Trophoblast cell (in vitro differentiated cells and primary cell): ENCODE data around the gene ZNF598.

Experiments
- DNase-seq, 2 donors: peaks; one replicate each; pipeline ENCODE4 v3.0.0-alpha.2; 2016
- H2AFZ ChIP-seq: 2 replicates; pipeline ENCODE4 v1.6.1; 2013; ENCODE audit warnings: low read length, moderate library complexity, mild to moderate bottlenecking; ENCODE audit not compliant: insufficient read depth, poor library complexity
- H2AK5ac ChIP-seq: 2 replicates; pipeline ENCODE4 v1.6.1; 2013; ENCODE audit warnings: mild to moderate bottlenecking, low read length
- H2BK120ac ChIP-seq: 2 replicates; pipeline ENCODE4 v1.6.1; 2013; ENCODE audit warnings: low read length, mild to moderate bottlenecking, moderate library complexity; ENCODE audit not compliant: insufficient read depth, poor library complexity
- H2BK12ac ChIP-seq: 2 replicates; pipeline ENCODE4 v1.6.1; 2013; ENCODE audit warnings: mild to moderate bottlenecking, low read length, moderate library complexity
- H2BK5ac ChIP-seq: 2 replicates; pipeline ENCODE4 v1.6.1; 2013; ENCODE audit warnings: low read length, low read depth, moderate library complexity, mild to moderate bottlenecking; ENCODE audit not compliant: poor library complexity
- H3K14ac ChIP-seq: 2 replicates; pipeline ENCODE4 v1.6.1; 2013; ENCODE audit warnings: mild to moderate bottlenecking, low read length
- H3K18ac ChIP-seq: 2 replicates; pipeline ENCODE4 v1.6.1; 2013; ENCODE audit warnings: mild to moderate bottlenecking, low read length
- H3K23ac ChIP-seq: 2 replicates; pipeline ENCODE4 v1.6.1; 2013; ENCODE audit warnings: low read length
- H3K27ac ChIP-seq: 2 replicates; pipeline ENCODE4 v1.5.1; 2013; ENCODE audit warnings: low read depth, mild to moderate bottlenecking, inconsistent platforms, low read length, moderate library complexity
- H3K27me3 ChIP-seq: 2 replicates; pipeline ENCODE4 v1.6.1; 2013; ENCODE audit warnings: inconsistent platforms, mild to moderate bottlenecking, low read length, moderate library complexity; ENCODE audit not compliant: insufficient read depth
- H3K36me3 ChIP-seq, 2 experiments: 1 replicate in 1 of 2; 2 replicates in 1 of 2; pipeline ENCODE4 v1.6.1; 2013; ENCODE audit warnings: low read length in 2 of 2, mild to moderate bottlenecking in 2 of 2, moderate library complexity in 1 of 2; ENCODE audit not compliant: insufficient read depth in 2 of 2, control insufficient read depth in 1 of 2
- H3K4ac ChIP-seq: 2 replicates; pipeline ENCODE4 v1.6.1; 2013; ENCODE audit warnings: low read depth, mild to moderate bottlenecking, low read length, moderate library complexity
- H3K4me1 ChIP-seq, 2 experiments: 1 replicate in 1 of 2; 2 replicates in 1 of 2; pipeline ENCODE4 v1.6.1; 2013; ENCODE audit warnings: low read length in 2 of 2, mild to moderate bottlenecking in 2 of 2, moderate library complexity in 1 of 2; ENCODE audit not compliant: insufficient read depth in 2 of 2, control insufficient read depth in 1 of 2
- H3K4me2 ChIP-seq: 2 replicates; pipeline ENCODE4 v1.6.1; 2013; ENCODE audit warnings: inconsistent platforms, mild to moderate bottlenecking, low read length, moderate library complexity
- H3K4me3 ChIP-seq: 2 replicates; pipeline ENCODE4 v1.5.1; 2013; ENCODE audit warnings: mild to moderate bottlenecking, low read depth, low read length, inconsistent platforms
- H3K79me1 ChIP-seq: one replicate; pipeline ENCODE4 v1.6.1; 2013; ENCODE audit warnings: low read length
- H3K79me2 ChIP-seq: 2 replicates; pipeline ENCODE4 v1.6.1; 2013; ENCODE audit warnings: low read length, mild to moderate bottlenecking; ENCODE audit not compliant: control insufficient read depth, insufficient read depth, poor library complexity
- H3K9ac ChIP-seq: 2 replicates; pipeline ENCODE4 v1.6.1; 2013; ENCODE audit warnings: mild to moderate bottlenecking, low read length
- H3K9me3 ChIP-seq: 2 replicates; pipeline ENCODE4 v1.6.1; 2013; ENCODE audit warnings: low read depth, mild to moderate bottlenecking, control low read depth, inconsistent platforms, low read length; ENCODE audit not compliant: insufficient read depth
- H4K12ac ChIP-seq: 2 replicates; pipeline ENCODE4 v1.6.1; 2013; ENCODE audit warnings: low read depth, mild to moderate bottlenecking, low read length, moderate library complexity
- H4K8ac ChIP-seq: 2 replicates; pipeline ENCODE4 v1.6.1; 2013; ENCODE audit warnings: low read depth, mild to moderate bottlenecking, low read length, moderate library complexity
- H4K91ac ChIP-seq: one replicate; pipeline ENCODE4 v1.6.1; 2013; ENCODE audit warnings: low read depth, mild to moderate bottlenecking, low read length, moderate library complexity
- WGBS: extraction: QIAGEN DNeasy Blood & Tissue Kit; methylation state at CpG from one replicate; pipeline ENCODE4 v1.1.7; 2013; ENCODE audit warnings: missing lambda C conversion rate; ENCODE audit not compliant: insufficient read length, insufficient coverage; ENCODE audit errors: extremely low coverage; 5-methylcytosine and 5-hydroxymethylcytosine counted together

ZNF598 gene

GRCh38 chr16:2053211-2053610, 43.6 kb upstream of the ZNF598 start:
- H2AK5ac ChIP-seq = no peak overlapping the region
- no peak overlapping the region for H2BK12ac ChIP-seq
- no peak overlapping the region for H4K12ac ChIP-seq
- H3K4me3 ChIP-seq = no peak overlapping the region
- H3K4me1 ChIP-seq = peaks cover 6% of the 10 kb centered on the region in 2 experiments
- H3K18ac ChIP-seq = no peak overlapping the region
- peaks cover 55 to 62% of the 10 kb centered on the region in 2 experiments for H3K36me3 ChIP-seq
- peaks cover 4% of the 10 kb centered on the region for H3K9me3 ChIP-seq
- H3K14ac ChIP-seq = no peak overlapping the region
- no peak overlapping the region for H3K4me2 ChIP-seq
- H2BK5ac ChIP-seq = no peak overlapping the region
- H3K27me3 ChIP-seq = no peaks in the 10 kb centered on the region
- no peak for DNase-seq
- no peak overlapping the region for H3K23ac ChIP-seq
- no peaks in the 10 kb centered on the region for H3K79me1 ChIP-seq
- H4K91ac ChIP-seq = no peak overlapping the region
- no peaks in the 10 kb centered on the region for H3K79me2 ChIP-seq
- H3K4ac ChIP-seq = no peak overlapping the region
- WGBS = no CpG with 5 or more reads among the region's 21 CpGs
- no peak overlapping the region for H2BK120ac ChIP-seq
- no peak overlapping the region for H2AFZ ChIP-seq
- no peak overlapping the region for H3K27ac ChIP-seq
- no peak overlapping the region for H3K9ac ChIP-seq
- no peak overlapping the region for H4K8ac ChIP-seq

GRCh38 chr16:2048116-2048543, 38.5 kb upstream of the ZNF598 start:
- H3K4ac ChIP-seq = peak overlapping the region; percentile 40
- peaks cover 21 to 24% of the 10 kb centered on the region in 2 experiments for H3K36me3 ChIP-seq
- peak overlapping the region; percentile 88 for H3K9ac ChIP-seq
- no CpG with 5 or more reads among the region's 30 CpGs for WGBS
- H2BK12ac ChIP-seq = no peak overlapping the region
- no peak overlapping the region for H2BK5ac ChIP-seq
- H3K14ac ChIP-seq = peak overlapping the region; percentile 69
- peaks cover 3% of the 10 kb centered on the region for H3K79me1 ChIP-seq
- no peak overlapping the region for H3K23ac ChIP-seq
- peak overlapping the region; percentile 69 for H2AFZ ChIP-seq
- H3K79me2 ChIP-seq = no peaks in the 10 kb centered on the region
- H3K4me3 ChIP-seq = peak overlapping the region; percentile 94
- no peak overlapping the region for H3K27ac ChIP-seq
- H4K12ac ChIP-seq = peak overlapping the region; percentile 87
- no peaks in the 10 kb centered on the region for H3K27me3 ChIP-seq
- H3K4me1 ChIP-seq = peaks cover 11% of the 10 kb centered on the region in 2 experiments
- peak overlapping the region; percentile 98 for H3K4me2 ChIP-seq
- peak overlapping the region; percentile 72 for H4K91ac ChIP-seq
- H2BK120ac ChIP-seq = peak overlapping the region; percentile 14
- no peak overlapping the region for H2AK5ac ChIP-seq
- H3K18ac ChIP-seq = peak overlapping the region; percentile 82
- DNase-seq = no peak
- H3K9me3 ChIP-seq = peaks cover 3% of the 10 kb centered on the region
- H4K8ac ChIP-seq = peak overlapping the region; percentile 90

- Histone ChIP-seq H3K23ac (no peak within 1 kb of the TSS), H2AK5ac (no peak within 1 kb of the TSS), H3K4me1 (peaks cover 11% of the 10 kb centered on the region in 2 experiments), H3K27ac (no peak within 1 kb of the TSS), H3K4me3 (peak within 1 kb of the TSS; percentile 94), H4K91ac (peak within 1 kb of the TSS; percentile 72), H2BK120ac (peak within 1 kb of the TSS; percentile 14), H3K27me3 (no peaks in the 10 kb centered on the region), H3K9ac (peak within 1 kb of the TSS; percentile 88), H3K36me3 (peaks cover 16 to 18% of the 10 kb centered on the region in 2 experiments), H4K8ac (peak within 1 kb of the TSS; percentile 90), H3K14ac (peak within 1 kb of the TSS; percentile 69), H3K9me3 (peaks cover 3% of the 10 kb centered on the region), H4K12ac (peak within 1 kb of the TSS; percentile 87), H2BK12ac (no peak within 1 kb of the TSS), H3K79me1 (peaks cover 3% of the 10 kb centered on the region), H2BK5ac (no peak within 1 kb of the TSS), H3K18ac (peak within 1 kb of the TSS; percentile 82), H2AFZ (peak within 1 kb of the TSS; percentile 84), H3K79me2 (no peaks in the 10 kb centered on the region), H3K4ac (peak within 1 kb of the TSS; percentile 40), H3K4me2 (peak within 1 kb of the TSS; percentile 98)
- DNase-seq = peak; percentile 95 to 97
- WGBS = no CpG with 5 or more reads among the region's 81 CpGs
Observed at GRCh38 chr16:2047330-2048115, 37.9 kb upstream of the ZNF598 start, which contains the start of the genes NTHL1 and TSC2. NTHL1 (minus strand) TSS chr16:2047834; CDS start chr16:2047823, 11 bp downstream. TSC2 (plus strand) TSS chr16:2047985; CDS start chr16:2048616, 631 bp downstream.

- Histone ChIP-seq H3K9me3 (peaks cover 3% of the 10 kb centered on the region), H2BK5ac (no peak overlapping the region), H3K14ac (no peak overlapping the region), H2BK120ac (no peak overlapping the region), H3K4me2 (peak overlapping the region; percentile 74), H3K9ac (peak overlapping the region; percentile 8), H3K4ac (no peak overlapping the region), H3K27ac (no peak overlapping the region), H3K36me3 (peaks cover 10 to 11% of the 10 kb centered on the region in 2 experiments), H4K91ac (no peak overlapping the region), H2BK12ac (no peak overlapping the region), H3K23ac (no peak overlapping the region), H3K4me3 (peak overlapping the region; percentile 74), H3K79me2 (no peaks in the 10 kb centered on the region), H3K18ac (no peak overlapping the region), H3K4me1 (peaks cover 11% of the 10 kb centered on the region in 2 experiments), H4K8ac (peak overlapping the region; percentile 50), H2AK5ac (no peak overlapping the region), H4K12ac (no peak overlapping the region), H3K27me3 (no peaks in the 10 kb centered on the region), H3K79me1 (peaks cover 3% of the 10 kb centered on the region), H2AFZ (peak overlapping the region; percentile 84)
- no CpG with 5 or more reads among the region's 8 CpGs for WGBS
- no peak for DNase-seq
Observed at GRCh38 chr16:2046893-2047329, 37.3 kb upstream of the ZNF598 start.
